Thyroid gland (tissue), 4 donors: Measurements from ENCODE around the gene RAC2.

Experiments
- CTCF ChIP-seq, 6 experiments: fragments of 200-600 bp in 3 of 6; fragments of 450-650 bp in 3 of 6; sonication (generic) in 3 of 6; IDR thresholded peaks; one replicate each; pipeline ENCODE4 v1.5.1; 2016 to 2019; ENCODE audit warnings: antibody characterized with exemption in 6 of 6, mild to moderate bottlenecking in 2 of 6, inconsistent platforms in 1 of 6, moderate library complexity in 1 of 6
- POLR2A ChIP-seq, 2 donors: fragments of 450-650 bp; IDR thresholded peaks; one replicate each; pipeline ENCODE4 v1.6.1; 2017; ENCODE audit warnings: antibody characterized with exemption in 2 of 2, mild to moderate bottlenecking in 2 of 2, moderate library complexity in 1 of 2

- TF ChIP-seq POLR2A (IDR thresholded peaks at IDR 0.05), result no peak
- TF ChIP-seq CTCF (IDR thresholded peaks at IDR 0.05), result no peak
Measured at GRCh38 chr22:37289156-37289735, 45.2 kb upstream of the RAC2 start.
